GM23338 (cell line): ENCODE results near the gene CAV2. TPM values are rescaled to one million over a fixed set of nuclear protein-coding genes. Genes with fewer than 3 reads are reported as not detected.

Experiments
- ATAC-seq: fragments of 200-7000 bp; cut with Tn5 transposase; 3 replicates; pipeline ENCODE4 v1.9.1; 2020
- DNase-seq: peaks from one replicate; pipeline ENCODE4 v3.0.0-alpha.2; 2015; ENCODE audit warnings: low spot score
- H2AFZ ChIP-seq: fragments of 200-600 bp; sonication (generic); 2 replicates; pipeline ENCODE4 v1.8.0; 2016; ENCODE audit warnings: antibody characterized with exemption, mild to moderate bottlenecking, moderate library complexity
- H3F3A ChIP-seq: fragments of 200-600 bp; sonication (generic); replicated peaks from 2 replicates; pipeline ENCODE4 v1.8.0; 2017; ENCODE audit warnings: antibody characterized with exemption, mixed run types, low read depth
- H3K27ac ChIP-seq: fragments of 200-600 bp; sonication (generic); 2 replicates; pipeline ENCODE4 v1.6.1; 2016; ENCODE audit warnings: low read depth
- H3K27me3 ChIP-seq: fragments of 200-600 bp; sonication (generic); 2 replicates; pipeline ENCODE4 v1.8.0; 2016; ENCODE audit warnings: mild to moderate bottlenecking, mixed run types, moderate library complexity; ENCODE audit not compliant: insufficient read depth
- H3K36me3 ChIP-seq: fragments of 200-600 bp; sonication (generic); 2 replicates; pipeline ENCODE4 v1.8.0; 2016; ENCODE audit warnings: mild to moderate bottlenecking; ENCODE audit not compliant: insufficient read depth
- H3K4me1 ChIP-seq: fragments of 200-600 bp; sonication (generic); 2 replicates; pipeline ENCODE4 v1.8.0; 2016; ENCODE audit warnings: mild to moderate bottlenecking, moderate library complexity; ENCODE audit not compliant: insufficient read depth
- H3K4me2 ChIP-seq: fragments of 200-600 bp; sonication (generic); 2 replicates; pipeline ENCODE4 v1.7.1; 2017; ENCODE audit warnings: mixed run types
- H3K4me3 ChIP-seq: fragments of 200-600 bp; sonication (generic); 2 replicates; pipeline ENCODE4 v1.6.1; 2016; ENCODE audit warnings: mixed run types
- H3K79me2 ChIP-seq: fragments of 200-600 bp; sonication (generic); replicated peaks from 2 replicates; pipeline ENCODE4 v1.8.0; 2017; ENCODE audit warnings: mild to moderate bottlenecking; ENCODE audit not compliant: insufficient read depth
- H3K9me2 ChIP-seq: fragments of 200-600 bp; sonication (generic); 2 replicates; pipeline ENCODE4 v1.8.0; 2017; ENCODE audit not compliant: insufficient read depth
- H4K20me1 ChIP-seq: fragments of 200-600 bp; sonication (generic); replicated peaks from 2 replicates; pipeline ENCODE4 v1.8.0; 2017; ENCODE audit warnings: mild to moderate bottlenecking; ENCODE audit not compliant: insufficient read depth
- H3K27ac Mint-ChIP-seq: 2 replicates; pipeline ENCODE4 v1.8.0; 2020; ENCODE audit warnings: inconsistent platforms, mild to moderate bottlenecking, moderate library complexity, mixed read lengths
- H3K27me3 Mint-ChIP-seq: 3 replicates; pipeline ENCODE4 v1.8.0; 2022; ENCODE audit warnings: low read depth, mild to moderate bottlenecking, moderate library complexity, mixed read lengths, inconsistent platforms; ENCODE audit not compliant: insufficient read depth, poor library complexity
- H3K36me3 Mint-ChIP-seq: 3 replicates; pipeline ENCODE4 v1.8.0; 2021; ENCODE audit warnings: low read depth, mild to moderate bottlenecking, inconsistent platforms, moderate library complexity, mixed read lengths
- H3K4me1 Mint-ChIP-seq: 3 replicates; pipeline ENCODE4 v1.8.0; 2020; ENCODE audit warnings: mild to moderate bottlenecking, inconsistent platforms, mixed read lengths
- H3K4me3 Mint-ChIP-seq: 3 replicates; pipeline ENCODE4 v1.8.0; 2021; ENCODE audit warnings: moderate library complexity, mild to moderate bottlenecking, inconsistent platforms, mixed read lengths
- H3K9me3 Mint-ChIP-seq: 3 replicates; pipeline ENCODE4 v1.8.0; 2020; ENCODE audit warnings: moderate library complexity, mild to moderate bottlenecking, inconsistent platforms, mixed read lengths
- CTCF ChIP-seq, 2 experiments: fragments of 200-600 bp in 1 of 2; sonication (generic) in 1 of 2; conservative IDR thresholded peaks; 2 replicates each; pipeline versions ENCODE4 v1.5.1 to v1.6.1; 2016 to 2017; ENCODE audit warnings: antibody characterized with exemption in 2 of 2, low read depth in 2 of 2, mild to moderate bottlenecking in 2 of 2, moderate library complexity in 1 of 2
- ETS1 ChIP-seq: IDR thresholded peaks from 2 replicates; pipeline ENCODE4 v1.6.1; 2016; ENCODE audit warnings: antibody characterized with exemption
- JUNB ChIP-seq: IDR thresholded peaks from one replicate; pipeline ENCODE4 v1.6.1; 2016; ENCODE audit warnings: antibody characterized with exemption; ENCODE audit not compliant: unreplicated experiment
- NANOG ChIP-seq: IDR thresholded peaks from 2 replicates; pipeline ENCODE4 v1.6.1; 2016; ENCODE audit warnings: antibody characterized with exemption, borderline replicate concordance
- REST ChIP-seq: IDR thresholded peaks from one replicate; pipeline ENCODE4 v1.6.1; 2018; ENCODE audit warnings: antibody characterized with exemption; ENCODE audit not compliant: unreplicated experiment
- ZNF114 ChIP-seq: fragments of 250-450 bp; sonication (Bioruptor Pico); IDR thresholded peaks from 2 replicates; pipeline ENCODE4 v1.5.0; 2020; ENCODE audit warnings: mild to moderate bottlenecking, moderate library complexity
- ZNF331 ChIP-seq: fragments of 250-450 bp; sonication (Bioruptor Pico); IDR thresholded peaks from 2 replicates; pipeline ENCODE4 v1.5.0; 2020; ENCODE audit warnings: low read depth, mild to moderate bottlenecking, moderate library complexity
- polyA plus RNA-seq: library from polyadenylated mRNA; unstranded; fragments of >200 nt; fragmentation: Nextera tagmentation; extraction: Ambion mirVana; gene quantifications from 2 replicates; pipeline ENCODE4 v1.2.1, GENCODE V29; 2016
- total RNA-seq: library from RNA; depleted of rRNA; stranded (reverse); fragments of >200 nt; shearing (Covaris generic); gene quantifications from 2 replicates; pipeline ENCODE4 v1.2.3, GENCODE V29; 2014
- TF ChIP-seq, protein P1 (sequence below): fragments of 250-450 bp; sonication (Bioruptor Pico); IDR thresholded peaks from 2 replicates; pipeline ENCODE4 v1.5.0; 2020; ENCODE audit warnings: mild to moderate bottlenecking, moderate library complexity

The CAV2 gene
- total and polyA plus RNA-seq, 2 experiments from 2014 or later: 4.2 to 6.6 TPM

DNA sequence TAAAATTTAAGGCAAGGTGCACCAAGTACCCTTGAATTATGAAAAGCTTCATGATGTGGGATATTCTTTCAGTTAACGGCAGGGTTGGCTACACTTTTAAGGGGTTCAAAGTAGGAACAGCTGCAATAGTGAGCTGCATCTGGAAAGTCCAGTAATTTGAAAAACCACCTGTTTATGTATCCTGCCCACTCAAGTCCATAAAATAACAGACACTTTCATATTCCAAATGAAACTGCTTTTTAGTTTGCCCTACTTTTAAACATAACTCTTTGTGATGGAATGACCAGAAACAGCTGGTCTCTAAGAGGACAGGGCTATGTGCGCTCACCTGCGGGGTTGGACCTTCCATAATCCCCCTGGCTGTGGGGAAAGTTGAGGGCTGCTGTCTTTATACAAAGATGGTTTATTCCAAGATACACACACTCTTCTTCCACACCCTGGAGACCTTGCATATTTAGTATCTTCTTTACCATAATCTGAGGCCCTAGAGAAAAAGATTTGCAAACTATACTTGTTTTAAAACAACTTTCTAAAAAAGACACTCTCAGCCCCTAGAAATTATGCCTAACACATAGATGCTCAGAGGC is 32.7 kb downstream of the CAV2 start:
- H2AFZ ChIP-seq: no peak overlapping the region
- no peaks in the 10 kb centered on the region for H3K9me2 ChIP-seq
- H3K36me3 Mint-ChIP-seq: no peaks in the 10 kb centered on the region
- no peak overlapping the region for H3K4me3 Mint-ChIP-seq
- H3K79me2 ChIP-seq: no peaks in the 10 kb centered on the region
- H3K36me3 ChIP-seq: no peaks in the 10 kb centered on the region
- peaks cover 8% of the 10 kb centered on the region for H3K27me3 ChIP-seq
- TF ChIP-seq ZNF114 (CRISPR knock-in tag) (no peak), JUNB (no peak), ZNF331 (CRISPR knock-in tag) (no peak), NANOG (no peak), CTCF (conservative IDR thresholded peaks at IDR 0.05; ENCODE audit: low read depth in 2 of 2) (no peak), REST (no peak), ETS1 (no peak)
- TF ChIP-seq, protein P1, sequence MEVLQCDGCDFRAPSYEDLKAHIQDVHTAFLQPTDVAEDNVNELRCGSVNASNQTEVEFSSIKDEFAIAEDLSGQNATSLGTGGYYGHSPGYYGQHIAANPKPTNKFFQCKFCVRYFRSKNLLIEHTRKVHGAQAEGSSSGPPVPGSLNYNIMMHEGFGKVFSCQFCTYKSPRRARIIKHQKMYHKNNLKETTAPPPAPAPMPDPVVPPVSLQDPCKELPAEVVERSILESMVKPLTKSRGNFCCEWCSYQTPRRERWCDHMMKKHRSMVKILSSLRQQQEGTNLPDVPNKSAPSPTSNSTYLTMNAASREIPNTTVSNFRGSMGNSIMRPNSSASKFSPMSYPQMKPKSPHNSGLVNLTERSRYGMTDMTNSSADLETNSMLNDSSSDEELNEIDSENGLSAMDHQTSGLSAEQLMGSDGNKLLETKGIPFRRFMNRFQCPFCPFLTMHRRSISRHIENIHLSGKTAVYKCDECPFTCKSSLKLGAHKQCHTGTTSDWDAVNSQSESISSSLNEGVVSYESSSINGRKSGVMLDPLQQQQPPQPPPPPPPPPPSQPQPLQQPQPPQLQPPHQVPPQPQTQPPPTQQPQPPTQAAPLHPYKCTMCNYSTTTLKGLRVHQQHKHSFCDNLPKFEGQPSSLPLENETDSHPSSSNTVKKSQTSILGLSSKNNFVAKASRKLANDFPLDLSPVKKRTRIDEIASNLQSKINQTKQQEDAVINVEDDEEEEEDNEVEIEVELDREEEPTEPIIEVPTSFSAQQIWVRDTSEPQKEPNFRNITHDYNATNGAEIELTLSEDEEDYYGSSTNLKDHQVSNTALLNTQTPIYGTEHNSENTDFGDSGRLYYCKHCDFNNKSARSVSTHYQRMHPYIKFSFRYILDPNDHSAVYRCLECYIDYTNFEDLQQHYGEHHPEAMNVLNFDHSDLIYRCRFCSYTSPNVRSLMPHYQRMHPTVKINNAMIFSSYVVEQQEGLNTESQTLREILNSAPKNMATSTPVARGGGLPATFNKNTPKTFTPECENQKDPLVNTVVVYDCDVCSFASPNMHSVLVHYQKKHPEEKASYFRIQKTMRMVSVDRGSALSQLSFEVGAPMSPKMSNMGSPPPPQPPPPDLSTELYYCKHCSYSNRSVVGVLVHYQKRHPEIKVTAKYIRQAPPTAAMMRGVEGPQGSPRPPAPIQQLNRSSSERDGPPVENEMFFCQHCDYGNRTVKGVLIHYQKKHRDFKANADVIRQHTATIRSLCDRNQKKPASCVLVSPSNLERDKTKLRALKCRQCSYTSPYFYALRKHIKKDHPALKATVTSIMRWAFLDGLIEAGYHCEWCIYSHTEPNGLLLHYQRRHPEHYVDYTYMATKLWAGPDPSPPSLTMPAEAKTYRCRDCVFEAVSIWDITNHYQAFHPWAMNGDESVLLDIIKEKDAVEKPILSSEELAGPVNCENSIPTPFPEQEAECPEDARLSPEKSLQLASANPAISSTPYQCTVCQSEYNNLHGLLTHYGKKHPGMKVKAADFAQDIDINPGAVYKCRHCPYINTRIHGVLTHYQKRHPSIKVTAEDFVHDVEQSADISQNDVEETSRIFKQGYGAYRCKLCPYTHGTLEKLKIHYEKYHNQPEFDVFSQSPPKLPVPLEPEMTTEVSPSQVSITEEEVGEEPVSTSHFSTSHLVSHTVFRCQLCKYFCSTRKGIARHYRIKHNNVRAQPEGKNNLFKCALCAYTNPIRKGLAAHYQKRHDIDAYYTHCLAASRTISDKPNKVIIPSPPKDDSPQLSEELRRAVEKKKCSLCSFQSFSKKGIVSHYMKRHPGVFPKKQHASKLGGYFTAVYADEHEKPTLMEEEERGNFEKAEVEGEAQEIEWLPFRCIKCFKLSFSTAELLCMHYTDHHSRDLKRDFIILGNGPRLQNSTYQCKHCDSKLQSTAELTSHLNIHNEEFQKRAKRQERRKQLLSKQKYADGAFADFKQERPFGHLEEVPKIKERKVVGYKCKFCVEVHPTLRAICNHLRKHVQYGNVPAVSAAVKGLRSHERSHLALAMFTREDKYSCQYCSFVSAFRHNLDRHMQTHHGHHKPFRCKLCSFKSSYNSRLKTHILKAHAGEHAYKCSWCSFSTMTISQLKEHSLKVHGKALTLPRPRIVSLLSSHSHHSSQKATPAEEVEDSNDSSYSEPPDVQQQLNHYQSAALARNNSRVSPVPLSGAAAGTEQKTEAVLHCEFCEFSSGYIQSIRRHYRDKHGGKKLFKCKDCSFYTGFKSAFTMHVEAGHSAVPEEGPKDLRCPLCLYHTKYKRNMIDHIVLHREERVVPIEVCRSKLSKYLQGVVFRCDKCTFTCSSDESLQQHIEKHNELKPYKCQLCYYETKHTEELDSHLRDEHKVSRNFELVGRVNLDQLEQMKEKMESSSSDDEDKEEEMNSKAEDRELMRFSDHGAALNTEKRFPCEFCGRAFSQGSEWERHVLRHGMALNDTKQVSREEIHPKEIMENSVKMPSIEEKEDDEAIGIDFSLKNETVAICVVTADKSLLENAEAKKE (CRISPR knock-in tag): no peak
- no peak overlapping the region for H3K4me3 ChIP-seq
- DNase-seq (no peak), ATAC-seq (no peak)
- no peak overlapping the region for H3K4me2 ChIP-seq
- peaks cover 13% of the 10 kb centered on the region; the same call in 2 of the 3 replicates for H3K4me1 Mint-ChIP-seq
- H3K9me3 Mint-ChIP-seq: no peaks in the 10 kb centered on the region
- no peak overlapping the region for H3K27ac ChIP-seq
- no peaks in the 10 kb centered on the region for H4K20me1 ChIP-seq
- peaks cover 9% of the 10 kb centered on the region for H3K27me3 Mint-ChIP-seq
- no peak overlapping the region for H3K27ac Mint-ChIP-seq
- H3F3A ChIP-seq: no peaks in the 10 kb centered on the region
- peaks cover 13% of the 10 kb centered on the region for H3K4me1 ChIP-seq
